Measurements from ENCODE around the gene OAT. TPM values are rescaled to one million over a fixed set of nuclear protein-coding genes. Genes with fewer than 3 reads are reported as not detected.

OAT gene
- total RNA-seq, 1 experiment from 2014 or later = 67.9 TPM

DNA sequence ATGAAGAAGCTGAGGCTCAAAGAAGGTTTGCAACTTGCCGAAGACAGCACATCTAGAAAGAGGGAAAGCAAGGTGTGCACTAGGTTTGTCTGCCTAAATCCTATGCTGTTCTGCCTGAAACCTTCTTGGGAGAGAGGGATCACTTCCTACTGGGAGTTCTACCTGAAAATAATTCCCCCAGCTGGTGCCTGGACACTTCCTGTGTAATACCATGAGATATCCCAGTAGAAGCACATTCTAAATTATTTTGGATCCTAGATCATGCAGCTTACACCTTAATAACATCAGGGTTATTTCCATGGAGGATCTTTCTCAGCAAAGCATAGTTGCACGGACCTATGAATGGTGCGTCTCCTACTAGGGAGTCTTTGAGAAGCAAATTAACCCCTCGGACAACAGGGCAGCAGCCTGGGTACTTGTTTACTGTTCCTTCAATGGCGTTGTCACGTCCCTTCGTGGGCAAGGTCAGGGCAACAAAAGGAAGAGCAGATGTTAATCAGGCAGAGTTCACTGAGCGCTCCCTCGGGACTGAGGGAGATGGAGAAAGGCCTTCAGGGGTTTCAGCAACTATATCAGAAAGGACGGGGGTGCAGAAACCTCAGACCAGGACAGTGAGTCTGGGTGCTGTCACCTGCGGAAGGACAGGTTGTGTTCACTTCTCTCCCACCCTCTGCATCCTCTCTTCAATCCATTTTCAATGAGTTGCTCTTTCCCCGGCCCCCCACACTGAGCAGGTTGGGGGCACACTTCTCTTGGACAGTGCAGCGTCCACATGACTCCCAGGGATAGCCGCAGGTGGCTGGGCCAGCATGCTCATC, 44.0 kb downstream of the OAT start:
- Histone ChIP-seq H3K79me2 (ENCODE audit: insufficient read depth, low read length) (no peaks in the 10 kb centered on the region), H3K27ac (ENCODE audit: insufficient read length, low read depth, low read length) (no peak overlapping the region), H3K4me2 (ENCODE audit: insufficient read depth, insufficient read length, low read length) (no peak overlapping the region), H2BK5ac (ENCODE audit: insufficient read length, low read length) (no peak overlapping the region), H2BK20ac (ENCODE audit: low read depth, low read length, poor library complexity, severe bottlenecking) (no peak overlapping the region), H4K8ac (replicated peaks; ENCODE audit: insufficient read length, low read depth, low read length) (no peak overlapping the region), H3K79me1 (ENCODE audit: insufficient read depth, low read depth, low read length, poor library complexity, severe bottlenecking) (no peaks in the 10 kb centered on the region), H4K91ac (ENCODE audit: insufficient read length, low read depth, low read length) (no peak overlapping the region), H3K14ac (ENCODE audit: insufficient read depth, low read length) (no peak overlapping the region), H2AK5ac (ENCODE audit: insufficient read length, low read length) (no peak overlapping the region), H3K27me3 (ENCODE audit: insufficient read depth, low read length) (no peaks in the 10 kb centered on the region), H3K56ac (ENCODE audit: insufficient read length, low read depth, low read length) (no peak overlapping the region), H3K9ac (ENCODE audit: extremely low read depth, insufficient read length, low read length) (no peak overlapping the region), H3K23me2 (ENCODE audit: insufficient read length, low read depth, low read length, poor library complexity, severe bottlenecking) (no peaks in the 10 kb centered on the region), H2BK12ac (ENCODE audit: insufficient read length, low read depth, low read length) (no peak overlapping the region), H2AFZ (ENCODE audit: low read length) (no peak overlapping the region), H3K4ac (ENCODE audit: low read depth, low read length) (no peak overlapping the region), H2BK15ac (ENCODE audit: low read depth, low read length) (no peak overlapping the region), H3T11ph (ENCODE audit: low read length) (no peak overlapping the region), H4K20me1 (ENCODE audit: control insufficient read depth, insufficient read depth, insufficient read length) (no peaks in the 10 kb centered on the region), H3K23ac (ENCODE audit: insufficient read length, low read depth, low read length) (no peak overlapping the region), H2BK120ac (ENCODE audit: low read depth, low read length, poor library complexity, severe bottlenecking) (no peak overlapping the region), H3K9me3 (ENCODE audit: control insufficient read depth, low read depth, low read length) (no peaks in the 10 kb centered on the region), H4K5ac (ENCODE audit: insufficient read length, low read depth, low read length) (no peak overlapping the region), H3K18ac (ENCODE audit: insufficient read length, low read depth, low read length) (no peak overlapping the region), H3K4me1 (ENCODE audit: insufficient read depth, low read length) (no peaks in the 10 kb centered on the region; the same call in 1 of the 2 replicates)
- Mint-ChIP-seq H3K27me3 (ENCODE audit: low read depth) (peaks cover 34% of the 10 kb centered on the region), H3K4me1 (peaks cover 21 to 30% of the 10 kb centered on the region in 2 experiments), H3K27ac (no peak overlapping the region; a peak in 1 of 7 replicates), H3K36me3 (ENCODE audit: insufficient read depth in 1 of 3, low read depth in 3 of 3) (no peaks in the 10 kb centered on the region; a peak in 1 of 7 replicates), H3K9me3 (no peaks in the 10 kb centered on the region; a peak in 2 of 5 replicates), H3K4me3 (no peak overlapping the region)
- TF ChIP-seq, protein P1, sequence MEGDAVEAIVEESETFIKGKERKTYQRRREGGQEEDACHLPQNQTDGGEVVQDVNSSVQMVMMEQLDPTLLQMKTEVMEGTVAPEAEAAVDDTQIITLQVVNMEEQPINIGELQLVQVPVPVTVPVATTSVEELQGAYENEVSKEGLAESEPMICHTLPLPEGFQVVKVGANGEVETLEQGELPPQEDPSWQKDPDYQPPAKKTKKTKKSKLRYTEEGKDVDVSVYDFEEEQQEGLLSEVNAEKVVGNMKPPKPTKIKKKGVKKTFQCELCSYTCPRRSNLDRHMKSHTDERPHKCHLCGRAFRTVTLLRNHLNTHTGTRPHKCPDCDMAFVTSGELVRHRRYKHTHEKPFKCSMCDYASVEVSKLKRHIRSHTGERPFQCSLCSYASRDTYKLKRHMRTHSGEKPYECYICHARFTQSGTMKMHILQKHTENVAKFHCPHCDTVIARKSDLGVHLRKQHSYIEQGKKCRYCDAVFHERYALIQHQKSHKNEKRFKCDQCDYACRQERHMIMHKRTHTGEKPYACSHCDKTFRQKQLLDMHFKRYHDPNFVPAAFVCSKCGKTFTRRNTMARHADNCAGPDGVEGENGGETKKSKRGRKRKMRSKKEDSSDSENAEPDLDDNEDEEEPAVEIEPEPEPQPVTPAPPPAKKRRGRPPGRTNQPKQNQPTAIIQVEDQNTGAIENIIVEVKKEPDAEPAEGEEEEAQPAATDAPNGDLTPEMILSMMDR (conservative IDR thresholded peaks at IDR 0.05) = no peak
- no CpG with 5 or more reads among the region's 14 CpGs for WGBS (ENCODE audit: extremely low coverage, insufficient read length, low lambda C conversion rate)
- no peak for DNase-seq
